WERI-Rb-1 (cell line): ENCODE data around the gene SIRT4.

ENCODE experiments used
- DNase-seq: peaks from one replicate; pipeline ENCODE4 v3.0.0-alpha.2; 2020
- H3K27ac ChIP-seq: fragments of 250-450 bp; sonication (Bioruptor Pico); 2 replicates; pipeline ENCODE4 v1.5.1; 2020; ENCODE audit warnings: mild to moderate bottlenecking, moderate library complexity
- H3K27me3 ChIP-seq: fragments of 250-450 bp; sonication (Bioruptor Pico); 2 replicates; pipeline ENCODE4 v1.5.1; 2021; ENCODE audit warnings: mild to moderate bottlenecking, low read depth, moderate library complexity; ENCODE audit not compliant: insufficient read depth, severe bottlenecking
- H3K36me3 ChIP-seq: fragments of 250-450 bp; sonication (Bioruptor Pico); 2 replicates; pipeline ENCODE4 v1.5.1; 2020; ENCODE audit warnings: mild to moderate bottlenecking, moderate library complexity
- H3K4me3 ChIP-seq: 2 replicates; pipeline ENCODE4 v1.5.1; 2011; ENCODE audit warnings: low read depth, mild to moderate bottlenecking, control low read depth, low read length
- H3K9me3 ChIP-seq: fragments of 250-450 bp; sonication (Bioruptor Pico); 2 replicates; pipeline ENCODE4 v1.5.1; 2021; ENCODE audit warnings: mild to moderate bottlenecking, moderate library complexity; ENCODE audit not compliant: severe bottlenecking
- TF ChIP-seq, protein P1 (sequence below): IDR thresholded peaks from 2 replicates; pipeline ENCODE4 v1.5.1; 2011; ENCODE audit warnings: low read depth, mild to moderate bottlenecking, control low read depth, inconsistent platforms, low read length

Gene SIRT4

DNA sequence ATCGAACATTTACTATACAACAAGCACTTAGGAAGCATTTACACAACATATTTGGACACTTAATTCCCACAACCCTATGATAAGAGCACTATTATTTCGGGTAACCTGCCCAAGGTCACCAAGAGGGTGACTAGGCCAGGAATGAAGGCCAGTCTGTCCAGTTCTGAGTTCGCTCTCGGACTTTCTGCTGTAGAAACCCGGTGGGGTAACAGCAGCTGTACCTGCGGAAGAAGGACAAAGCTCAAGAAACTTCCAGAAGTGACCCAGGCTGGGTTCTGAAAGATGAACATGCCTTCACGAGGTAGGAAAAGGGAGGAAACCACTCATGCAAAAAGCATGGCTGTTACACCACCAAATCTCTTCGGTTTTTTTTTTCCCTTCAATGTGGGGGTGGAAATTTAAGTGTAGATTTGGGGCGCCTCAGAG lies 14.7 kb downstream of the SIRT4 start:
- peak overlapping the region; percentile 74 for H3K27ac ChIP-seq
- TF ChIP-seq, protein P1, sequence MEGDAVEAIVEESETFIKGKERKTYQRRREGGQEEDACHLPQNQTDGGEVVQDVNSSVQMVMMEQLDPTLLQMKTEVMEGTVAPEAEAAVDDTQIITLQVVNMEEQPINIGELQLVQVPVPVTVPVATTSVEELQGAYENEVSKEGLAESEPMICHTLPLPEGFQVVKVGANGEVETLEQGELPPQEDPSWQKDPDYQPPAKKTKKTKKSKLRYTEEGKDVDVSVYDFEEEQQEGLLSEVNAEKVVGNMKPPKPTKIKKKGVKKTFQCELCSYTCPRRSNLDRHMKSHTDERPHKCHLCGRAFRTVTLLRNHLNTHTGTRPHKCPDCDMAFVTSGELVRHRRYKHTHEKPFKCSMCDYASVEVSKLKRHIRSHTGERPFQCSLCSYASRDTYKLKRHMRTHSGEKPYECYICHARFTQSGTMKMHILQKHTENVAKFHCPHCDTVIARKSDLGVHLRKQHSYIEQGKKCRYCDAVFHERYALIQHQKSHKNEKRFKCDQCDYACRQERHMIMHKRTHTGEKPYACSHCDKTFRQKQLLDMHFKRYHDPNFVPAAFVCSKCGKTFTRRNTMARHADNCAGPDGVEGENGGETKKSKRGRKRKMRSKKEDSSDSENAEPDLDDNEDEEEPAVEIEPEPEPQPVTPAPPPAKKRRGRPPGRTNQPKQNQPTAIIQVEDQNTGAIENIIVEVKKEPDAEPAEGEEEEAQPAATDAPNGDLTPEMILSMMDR = no peak
- H3K27me3 ChIP-seq = no peaks in the 10 kb centered on the region
- peak overlapping the region; percentile 49 for H3K4me3 ChIP-seq
- no peaks in the 10 kb centered on the region for H3K36me3 ChIP-seq
- H3K9me3 ChIP-seq = no peaks in the 10 kb centered on the region
- DNase-seq = no peak

DNA sequence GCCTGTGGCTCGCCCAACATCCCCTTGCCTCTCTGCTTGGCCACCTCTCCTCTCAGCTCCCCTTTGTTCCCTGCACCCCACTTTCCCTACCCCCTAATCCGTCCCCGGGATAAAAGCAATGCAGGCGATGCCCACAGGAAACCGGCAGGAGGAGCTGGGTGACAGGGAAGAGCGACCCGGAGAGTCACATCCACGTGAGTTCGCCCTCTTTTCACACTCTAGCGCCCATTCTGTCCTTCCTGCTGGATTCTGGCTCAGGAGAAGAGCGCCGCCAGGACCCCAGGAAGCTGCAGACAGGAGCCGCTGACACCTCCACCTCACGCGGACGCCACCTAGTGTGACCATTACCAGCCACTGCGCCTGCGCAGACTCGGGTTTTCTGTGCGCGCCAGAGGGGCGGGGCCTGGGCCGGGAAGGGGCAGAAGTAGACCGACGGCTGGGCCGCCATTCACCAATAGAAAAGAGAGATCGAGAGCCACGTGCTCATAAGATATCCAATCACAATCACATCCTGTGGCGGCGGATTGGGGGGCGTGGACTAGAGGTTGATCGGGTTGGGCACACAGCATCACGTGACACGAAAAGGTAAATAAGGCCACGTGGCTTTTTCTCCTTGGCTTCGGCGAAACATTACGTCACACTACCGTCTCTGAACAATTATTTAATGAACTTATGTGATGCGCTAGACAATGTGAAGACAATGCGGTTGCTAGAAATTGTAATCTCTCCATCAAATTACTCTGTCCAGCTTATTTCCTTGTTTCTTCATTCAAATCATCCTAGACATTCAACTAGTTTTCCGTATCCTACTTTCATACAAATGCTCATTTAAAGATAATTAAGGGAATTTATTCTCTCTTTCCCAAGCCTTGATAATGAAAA lies 15.3 kb downstream of the SIRT4 start:
- no peaks in the 10 kb centered on the region for H3K9me3 ChIP-seq
- peak; percentile 99 for DNase-seq
- no peaks in the 10 kb centered on the region for H3K36me3 ChIP-seq
- H3K27me3 ChIP-seq = no peaks in the 10 kb centered on the region
- H3K4me3 ChIP-seq = peak overlapping the region; percentile 49
- peak overlapping the region; percentile 74 for H3K27ac ChIP-seq
- TF ChIP-seq, protein P1 = peak; percentile 69

DNA sequence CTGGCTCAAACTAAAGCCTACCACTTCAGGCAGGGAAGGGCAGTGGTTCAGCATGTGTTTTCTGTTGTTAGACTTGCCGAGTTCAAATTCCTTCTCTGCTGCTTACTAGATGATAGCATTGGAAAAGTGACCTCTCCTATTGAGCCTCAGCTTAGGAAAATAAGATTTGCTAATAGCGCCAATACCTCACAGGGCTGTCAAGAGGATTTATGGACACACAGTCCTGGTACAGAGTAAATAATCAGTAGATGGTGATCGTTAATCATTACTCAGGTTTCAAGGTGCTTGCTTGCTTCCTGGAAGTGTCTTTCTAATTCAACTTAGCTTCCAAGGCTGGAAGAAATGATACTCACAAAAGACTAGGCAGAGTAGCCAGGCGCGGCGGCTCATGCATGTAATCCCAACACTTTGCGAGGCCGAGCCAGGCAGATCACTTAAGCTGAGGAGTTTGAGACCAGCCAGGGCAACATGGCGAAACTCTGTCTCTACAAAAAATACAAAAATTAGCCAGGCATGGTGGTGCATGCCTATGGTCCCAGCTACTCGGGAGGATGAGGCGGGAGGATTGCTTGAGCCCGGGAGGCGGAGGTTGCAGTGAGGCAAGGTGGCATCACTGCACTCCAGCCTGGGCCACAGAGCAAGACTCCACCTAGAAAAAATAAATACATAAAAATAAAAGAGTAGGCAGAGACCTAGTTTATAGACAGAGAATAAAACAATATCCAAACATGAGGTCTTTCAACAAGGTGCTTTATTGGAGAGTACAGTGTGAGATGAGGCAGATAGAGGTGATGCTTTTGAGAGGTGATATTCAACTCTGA lies 19.5 kb downstream of the SIRT4 start:
- Histone ChIP-seq H3K9me3 (no peaks in the 10 kb centered on the region), H3K27me3 (no peaks in the 10 kb centered on the region), H3K27ac (peak overlapping the region; percentile 44), H3K36me3 (no peaks in the 10 kb centered on the region), H3K4me3 (peak overlapping the region; percentile 24; the same call in 1 of the 2 replicates)
- DNase-seq = peak; percentile 84
- TF ChIP-seq, protein P1 = no peak

DNA sequence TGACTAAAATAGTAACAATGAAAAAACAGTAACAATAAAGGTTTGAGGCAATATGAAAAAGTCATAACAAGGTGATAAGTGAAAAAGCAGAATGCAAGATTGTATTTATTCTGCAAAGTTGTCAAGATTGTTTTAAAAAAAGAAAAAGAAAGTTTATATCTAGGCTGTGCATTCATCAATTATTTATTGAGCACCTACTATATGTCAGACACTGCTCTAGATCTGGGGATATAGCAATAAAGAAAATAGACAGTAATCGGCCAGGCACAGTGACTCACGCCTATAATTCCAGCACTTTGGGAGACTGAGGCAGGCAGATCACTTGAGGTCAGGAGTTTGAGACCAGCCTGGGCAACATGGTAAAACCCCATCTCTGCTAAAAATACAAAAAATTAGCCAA lies 21.7 kb downstream of the SIRT4 start:
- no peaks in the 10 kb centered on the region for H3K9me3 ChIP-seq
- TF ChIP-seq, protein P1 = no peak
- no peak overlapping the region for H3K27ac ChIP-seq
- no peak overlapping the region for H3K4me3 ChIP-seq
- DNase-seq = no peak
- H3K36me3 ChIP-seq = no peaks in the 10 kb centered on the region
- H3K27me3 ChIP-seq = no peaks in the 10 kb centered on the region

DNA sequence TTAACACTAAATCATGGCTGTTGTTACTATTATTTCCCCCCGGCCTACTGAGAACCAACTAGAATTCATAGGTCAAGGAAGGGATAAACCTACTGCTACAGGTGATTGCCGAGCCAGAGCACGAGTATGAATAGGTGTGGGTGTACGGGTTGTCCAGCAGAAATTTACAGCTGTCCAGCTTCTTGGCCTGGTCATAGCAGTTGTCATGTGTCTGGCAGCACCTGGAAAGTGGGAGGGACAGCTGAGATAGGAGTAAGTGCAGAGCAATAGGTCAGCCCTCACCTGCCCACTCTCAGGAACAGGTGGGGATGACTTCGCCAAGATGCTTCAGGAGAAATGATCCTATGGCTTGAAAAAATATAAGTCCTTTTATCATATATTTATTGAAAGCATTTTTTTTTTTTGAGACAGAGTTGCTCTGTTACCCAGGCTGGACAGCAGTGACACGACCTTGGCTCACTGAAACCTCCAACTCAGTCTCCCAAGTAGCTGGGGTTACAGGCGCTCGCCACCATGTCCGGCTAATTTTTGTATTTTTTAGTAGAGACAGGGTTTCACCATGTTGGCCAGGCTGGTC lies 22.8 kb downstream of the SIRT4 start:
- Histone ChIP-seq H3K9me3 (no peaks in the 10 kb centered on the region), H3K4me3 (no peak overlapping the region), H3K27ac (no peak overlapping the region), H3K36me3 (no peaks in the 10 kb centered on the region), H3K27me3 (no peaks in the 10 kb centered on the region)
- DNase-seq = no peak
- TF ChIP-seq, protein P1 = no peak
